Osteoblast (primary cell): ENCODE results near the gene COL13A1. TPM values are rescaled to one million over a fixed set of nuclear protein-coding genes. Genes with fewer than 3 reads are reported as not detected.

Experiments used
- DNase-seq: peaks from one replicate; pipeline ENCODE4 v3.0.0; 2011; ENCODE audit warnings: low spot score, mixed read lengths; ENCODE audit not compliant: insufficient read length; ENCODE audit errors: missing footprints
- H2AFZ ChIP-seq: 2 replicates; pipeline ENCODE4 v1.6.0; 2011; ENCODE audit warnings: mild to moderate bottlenecking, low read length
- H3K27ac ChIP-seq: 2 replicates; pipeline ENCODE4 v1.5.1; 2011; ENCODE audit warnings: mild to moderate bottlenecking, low read depth, low read length, moderate library complexity
- H3K27me3 ChIP-seq: 2 replicates; pipeline ENCODE4 v1.6.0; 2012; ENCODE audit warnings: mild to moderate bottlenecking, control low read depth, inconsistent platforms, low read length, moderate library complexity; ENCODE audit not compliant: insufficient read depth
- H3K36me3 ChIP-seq: 2 replicates; pipeline ENCODE4 v1.5.1; 2011; ENCODE audit warnings: mild to moderate bottlenecking, low read length, control low read depth, moderate library complexity; ENCODE audit not compliant: insufficient read depth
- H3K4me1 ChIP-seq: 2 replicates; pipeline ENCODE4 v1.5.1; 2011; ENCODE audit warnings: mild to moderate bottlenecking, low read length, control low read depth, moderate library complexity; ENCODE audit not compliant: insufficient read depth
- H3K4me2 ChIP-seq: 2 replicates; pipeline ENCODE4 v1.6.0; 2011; ENCODE audit warnings: mild to moderate bottlenecking, low read length; ENCODE audit not compliant: insufficient read depth
- H3K4me3 ChIP-seq: fragments of 200-600 bp; sonication (generic); 3 replicates; pipeline ENCODE4 v1.5.1; 2012; ENCODE audit warnings: mild to moderate bottlenecking, low read length, inconsistent platforms; ENCODE audit not compliant: insufficient read depth
- H3K79me2 ChIP-seq: 2 replicates; pipeline ENCODE4 v1.6.0; 2012; ENCODE audit warnings: mild to moderate bottlenecking, low read length, control low read depth, inconsistent platforms; ENCODE audit not compliant: insufficient read depth
- H3K9me3 ChIP-seq: 2 replicates; pipeline ENCODE4 v1.5.1; 2011; ENCODE audit warnings: low read depth, low read length, control low read depth
- H4K20me1 ChIP-seq: 2 replicates; pipeline ENCODE4 v1.6.0; 2012; ENCODE audit warnings: mild to moderate bottlenecking, low read length, control low read depth; ENCODE audit not compliant: insufficient read depth
- total RNA-seq: library from RNA; depleted of rRNA; stranded (reverse); fragments of >200 nt; gene quantifications from 2 replicates; pipeline ENCODE4 v1.2.3, GENCODE V29; 2012
- TF ChIP-seq, protein P1 (sequence below): IDR thresholded peaks from 2 replicates; pipeline ENCODE4 v1.5.1; 2011; ENCODE audit warnings: mild to moderate bottlenecking, low read depth, low read length, moderate library complexity; ENCODE audit errors: extremely low read depth

COL13A1 gene
- total RNA-seq, 1 donor = 1.1 TPM

DNA sequence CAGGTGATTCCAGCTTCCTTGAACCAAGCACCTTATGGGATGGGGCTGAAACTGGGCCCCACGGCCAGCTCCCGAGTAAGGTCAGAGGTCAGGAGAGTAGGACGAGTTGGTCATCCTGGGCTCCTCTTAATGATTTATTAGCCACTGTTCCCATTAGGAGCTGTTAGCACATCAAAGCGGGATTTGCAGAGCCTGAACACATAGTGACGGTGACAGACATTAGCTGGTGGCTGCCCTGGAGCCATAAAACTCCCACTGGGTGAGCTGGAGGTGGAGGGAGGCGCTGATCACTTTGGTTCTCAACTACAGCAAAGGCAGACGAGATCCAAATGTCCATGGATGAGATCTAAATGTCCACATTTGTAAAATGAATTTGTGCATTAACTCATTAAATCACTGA is 48.1 kb downstream of the COL13A1 start:
- no peak overlapping the region for H2AFZ ChIP-seq
- no peaks in the 10 kb centered on the region for H4K20me1 ChIP-seq
- no peak overlapping the region for H3K27ac ChIP-seq
- H3K4me3 ChIP-seq = no peak overlapping the region
- TF ChIP-seq, protein P1, sequence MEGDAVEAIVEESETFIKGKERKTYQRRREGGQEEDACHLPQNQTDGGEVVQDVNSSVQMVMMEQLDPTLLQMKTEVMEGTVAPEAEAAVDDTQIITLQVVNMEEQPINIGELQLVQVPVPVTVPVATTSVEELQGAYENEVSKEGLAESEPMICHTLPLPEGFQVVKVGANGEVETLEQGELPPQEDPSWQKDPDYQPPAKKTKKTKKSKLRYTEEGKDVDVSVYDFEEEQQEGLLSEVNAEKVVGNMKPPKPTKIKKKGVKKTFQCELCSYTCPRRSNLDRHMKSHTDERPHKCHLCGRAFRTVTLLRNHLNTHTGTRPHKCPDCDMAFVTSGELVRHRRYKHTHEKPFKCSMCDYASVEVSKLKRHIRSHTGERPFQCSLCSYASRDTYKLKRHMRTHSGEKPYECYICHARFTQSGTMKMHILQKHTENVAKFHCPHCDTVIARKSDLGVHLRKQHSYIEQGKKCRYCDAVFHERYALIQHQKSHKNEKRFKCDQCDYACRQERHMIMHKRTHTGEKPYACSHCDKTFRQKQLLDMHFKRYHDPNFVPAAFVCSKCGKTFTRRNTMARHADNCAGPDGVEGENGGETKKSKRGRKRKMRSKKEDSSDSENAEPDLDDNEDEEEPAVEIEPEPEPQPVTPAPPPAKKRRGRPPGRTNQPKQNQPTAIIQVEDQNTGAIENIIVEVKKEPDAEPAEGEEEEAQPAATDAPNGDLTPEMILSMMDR = no peak
- no peaks in the 10 kb centered on the region for H3K79me2 ChIP-seq
- DNase-seq = no peak
- peaks cover 29% of the 10 kb centered on the region for H3K4me1 ChIP-seq
- H3K36me3 ChIP-seq = no peaks in the 10 kb centered on the region
- H3K4me2 ChIP-seq = no peak overlapping the region
- H3K9me3 ChIP-seq = no peaks in the 10 kb centered on the region
- H3K27me3 ChIP-seq = no peaks in the 10 kb centered on the region

DNA sequence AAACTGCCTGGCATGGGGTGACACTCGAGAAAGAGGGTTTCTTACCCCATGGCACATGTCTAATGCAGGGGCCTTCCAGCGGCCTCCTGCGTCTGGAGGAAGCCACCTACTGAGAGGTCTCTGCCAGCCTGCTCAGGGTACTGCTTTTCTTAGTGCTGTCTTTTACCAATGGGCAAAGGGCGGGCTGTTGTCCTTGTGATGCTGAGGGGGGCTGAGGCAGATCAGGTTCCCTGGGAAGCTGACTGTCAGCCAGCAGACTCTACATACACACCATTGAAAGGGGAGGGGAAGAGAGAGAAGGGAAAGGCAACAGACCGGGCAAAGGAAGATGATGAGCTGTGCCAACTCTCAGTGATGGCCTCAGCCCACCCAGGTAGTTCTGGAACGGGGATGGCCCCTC is 48.7 kb downstream of the COL13A1 start:
- no peak overlapping the region for H3K27ac ChIP-seq
- no peak overlapping the region for H2AFZ ChIP-seq
- H3K36me3 ChIP-seq = no peaks in the 10 kb centered on the region
- no peaks in the 10 kb centered on the region for H4K20me1 ChIP-seq
- no peaks in the 10 kb centered on the region for H3K9me3 ChIP-seq
- H3K27me3 ChIP-seq = no peaks in the 10 kb centered on the region
- H3K4me3 ChIP-seq = no peak overlapping the region
- H3K4me1 ChIP-seq = peaks cover 27% of the 10 kb centered on the region
- H3K4me2 ChIP-seq = no peak overlapping the region
- no peaks in the 10 kb centered on the region for H3K79me2 ChIP-seq
- DNase-seq = no peak
- TF ChIP-seq, protein P1 = no peak

- Histone ChIP-seq H4K20me1 (no peaks in the 10 kb centered on the region), H3K9me3 (no peaks in the 10 kb centered on the region), H3K36me3 (no peaks in the 10 kb centered on the region), H3K4me2 (no peak overlapping the region), H3K27me3 (no peaks in the 10 kb centered on the region), H3K27ac (no peak overlapping the region), H3K4me1 (peaks cover 19% of the 10 kb centered on the region), H2AFZ (no peak overlapping the region), H3K79me2 (no peaks in the 10 kb centered on the region), H3K4me3 (no peak overlapping the region)
- no peak for DNase-seq
- TF ChIP-seq, protein P1 = no peak
Observed at GRCh38 chr10:69851306-69851705, 49.6 kb downstream of the COL13A1 start.

- H4K20me1 ChIP-seq = no peaks in the 10 kb centered on the region
- H3K27me3 ChIP-seq = no peaks in the 10 kb centered on the region
- peaks cover 1% of the 10 kb centered on the region for H3K4me1 ChIP-seq
- no peak overlapping the region for H3K4me2 ChIP-seq
- no peak for DNase-seq
- no peaks in the 10 kb centered on the region for H3K36me3 ChIP-seq
- H3K27ac ChIP-seq = no peak overlapping the region
- H3K79me2 ChIP-seq = no peaks in the 10 kb centered on the region
- no peak overlapping the region for H2AFZ ChIP-seq
- TF ChIP-seq, protein P1 = no peak
- H3K4me3 ChIP-seq = no peak overlapping the region
- H3K9me3 ChIP-seq = no peaks in the 10 kb centered on the region
Observed at GRCh38 chr10:69853064-69853463, 51.4 kb downstream of the COL13A1 start.
